Keratinocyte (primary cell): Measurements from ENCODE around the gene SESTD1.

Experiments used
- CTCF ChIP-seq, 3 experiments: IDR thresholded peaks in 1 of 3; conservative IDR thresholded peaks in 1 of 3; optimal IDR thresholded peaks in 1 of 3; 2 replicates in 2 of 3; 3 replicates in 1 of 3; pipeline versions ENCODE3 to v1.5.1; 2011; ENCODE audit warnings: low read length in 3 of 3, mild to moderate bottlenecking in 3 of 3, moderate library complexity in 2 of 3, control low read depth in 1 of 3, inconsistent platforms in 1 of 3; ENCODE audit not compliant: insufficient read depth in 2 of 3; ENCODE audit errors: extremely low read depth in 1 of 3
- EZH2 ChIP-seq: IDR thresholded peaks from one replicate; pipeline ENCODE4 v1.6.1; 2012; ENCODE audit warnings: inconsistent platforms, mild to moderate bottlenecking, low read length, moderate library complexity

GRCh38 chr2:179123272-179123662 lies 141.4 kb downstream of the SESTD1 start:
- no peak for TF ChIP-seq CTCF (optimal IDR thresholded peaks at IDR 0.05 in 1 of 3, IDR thresholded peaks at IDR 0.05 in 1 of 3, conservative IDR thresholded peaks at IDR 0.05 in 1 of 3; ENCODE audit: extremely low read depth in 1 of 3, insufficient read depth in 2 of 3, low read length in 3 of 3)
- no peak for TF ChIP-seq EZH2
